T-helper 2 cell treated with Interferon-gamma antibody and Interleukin-4, amounts not matched to agents 5 μg/mL and 100 μg/mL, for 36 hours (primary cell): ENCODE measurements around the gene RDM1.

ENCODE experiments used
- DNase-seq: peaks from one replicate; pipeline ENCODE4 v3.0.0; 2021; ENCODE audit warnings: low spot score
- H3K27ac Mint-ChIP-seq: one replicate; pipeline ENCODE4 v1.8.0; 2021; ENCODE audit warnings: mild to moderate bottlenecking, mixed read lengths
- H3K27me3 Mint-ChIP-seq: one replicate; pipeline ENCODE4 v1.8.0; 2021; ENCODE audit warnings: low read depth, mixed read lengths
- H3K36me3 Mint-ChIP-seq: one replicate; pipeline ENCODE4 v1.8.0; 2021; ENCODE audit warnings: low read depth, mixed read lengths
- H3K4me1 Mint-ChIP-seq: one replicate; pipeline ENCODE4 v1.8.0; 2021; ENCODE audit warnings: low read depth, mixed read lengths
- H3K4me3 Mint-ChIP-seq: one replicate; pipeline ENCODE4 v1.8.0; 2022; ENCODE audit warnings: mild to moderate bottlenecking, moderate library complexity, mixed read lengths
- H3K9me3 Mint-ChIP-seq: one replicate; pipeline ENCODE4 v1.8.0; 2021; ENCODE audit warnings: mixed read lengths

RDM1 gene

DNA sequence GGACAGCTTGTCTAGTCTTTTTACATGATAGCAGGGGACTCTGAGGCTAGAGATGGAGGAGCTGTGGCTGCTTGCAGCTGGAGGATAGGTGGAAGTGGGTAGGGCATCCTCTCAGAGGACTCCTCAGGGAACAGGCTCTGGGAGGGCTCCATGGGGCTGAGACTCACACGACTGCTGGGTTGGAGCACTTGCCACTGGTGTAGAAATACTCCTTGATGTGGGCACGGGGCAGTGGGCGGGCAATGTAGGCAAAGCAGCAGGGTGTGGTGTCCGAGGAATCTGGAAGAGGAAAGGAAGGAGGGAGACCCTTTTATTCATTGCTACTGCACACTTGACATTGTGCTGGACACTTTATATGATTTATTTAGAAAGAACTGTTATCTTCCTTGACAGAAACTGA lies 52.2 kb downstream of the RDM1 start:
- DNase-seq, result no peak
- Mint-ChIP-seq H3K9me3 (no peaks in the 10 kb centered on the region), H3K4me3 (peak overlapping the region; percentile 59), H3K36me3 (peaks cover 15% of the 10 kb centered on the region), H3K27me3 (no peaks in the 10 kb centered on the region), H3K27ac (peak overlapping the region; percentile 60), H3K4me1 (peaks cover 52% of the 10 kb centered on the region)

DNA sequence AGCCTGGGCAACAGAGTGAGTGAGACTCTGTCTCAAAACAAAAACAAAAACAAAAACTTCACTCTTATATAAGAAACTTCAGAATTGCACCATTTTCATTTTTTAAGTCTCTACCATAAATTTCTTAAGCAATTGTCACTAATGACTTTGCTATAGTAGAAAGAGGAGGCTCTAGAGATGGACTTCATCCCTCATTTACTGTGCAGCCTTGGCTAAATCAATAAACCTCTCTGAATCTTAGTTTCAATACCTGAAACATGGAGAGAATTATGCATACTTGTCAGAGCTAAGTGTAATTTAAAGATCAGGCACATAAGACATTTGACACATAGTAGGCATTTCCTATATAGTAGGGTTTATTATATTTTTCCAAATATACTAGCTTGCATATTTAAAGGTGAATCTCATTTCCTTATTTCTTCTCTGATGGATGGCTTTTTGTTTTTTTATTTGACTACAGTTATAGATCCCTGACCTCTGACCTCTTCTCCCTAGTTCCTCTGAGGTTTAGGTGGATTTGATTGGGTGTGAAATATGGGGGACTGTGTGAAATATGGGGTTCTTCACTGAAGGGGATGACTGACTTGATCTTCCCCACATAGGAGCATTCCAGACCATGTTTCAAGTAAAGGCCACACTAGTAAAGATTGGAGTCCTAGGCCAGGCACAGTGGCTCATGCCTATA lies 53.1 kb downstream of the RDM1 start:
- Mint-ChIP-seq H3K9me3 (no peaks in the 10 kb centered on the region), H3K27ac (peak overlapping the region; percentile 7), H3K36me3 (peaks cover 17% of the 10 kb centered on the region), H3K27me3 (no peaks in the 10 kb centered on the region), H3K4me3 (peak overlapping the region; percentile 56), H3K4me1 (peaks cover 54% of the 10 kb centered on the region)
- DNase-seq, result no peak

DNA sequence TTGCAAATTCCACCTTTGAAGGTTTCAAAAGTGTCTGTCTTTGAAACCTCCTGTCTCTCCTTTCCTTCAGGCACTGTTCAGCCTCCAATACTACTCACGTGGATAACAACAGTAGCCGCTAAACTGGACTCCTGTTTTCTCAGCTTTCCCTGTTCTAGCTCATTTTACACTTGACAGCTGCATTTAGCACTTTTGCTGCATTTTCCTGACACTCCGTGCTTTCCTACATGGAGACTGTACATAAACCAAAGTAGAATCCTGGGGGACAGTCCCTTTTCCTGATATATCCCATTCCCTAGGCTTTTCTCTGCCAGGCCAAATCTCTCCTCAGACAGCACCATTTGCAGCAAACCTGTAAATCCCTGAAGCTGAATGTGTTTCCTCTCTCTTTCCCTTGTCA lies 54.0 kb downstream of the RDM1 start:
- DNase-seq, result no peak
- H3K4me1 Mint-ChIP-seq, result peaks cover 58% of the 10 kb centered on the region
- H3K27me3 Mint-ChIP-seq, result no peaks in the 10 kb centered on the region
- no peaks in the 10 kb centered on the region for H3K9me3 Mint-ChIP-seq
- peaks cover 22% of the 10 kb centered on the region for H3K36me3 Mint-ChIP-seq
- peak overlapping the region; percentile 3 for H3K4me3 Mint-ChIP-seq
- peak overlapping the region; percentile 73 for H3K27ac Mint-ChIP-seq

DNA sequence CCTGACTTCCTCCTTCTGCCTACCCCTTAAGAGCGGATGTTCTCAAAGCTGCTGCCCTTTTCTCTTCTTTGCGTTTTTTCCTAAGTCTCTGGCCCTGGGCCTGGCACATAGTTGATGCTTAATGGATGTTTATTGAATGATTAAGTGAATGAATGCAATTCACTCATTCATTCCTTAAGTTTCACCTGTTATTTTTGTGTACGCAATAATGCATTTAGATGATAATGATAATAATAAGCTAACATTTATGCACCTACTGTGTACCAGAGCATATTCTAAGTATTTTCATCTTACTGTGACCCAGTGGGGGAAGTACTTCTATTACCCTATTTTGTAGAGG lies 54.8 kb downstream of the RDM1 start:
- H3K27me3 Mint-ChIP-seq, result no peaks in the 10 kb centered on the region
- peak overlapping the region; percentile 49 for H3K4me3 Mint-ChIP-seq
- peak overlapping the region; percentile 78 for H3K27ac Mint-ChIP-seq
- peaks cover 56% of the 10 kb centered on the region for H3K4me1 Mint-ChIP-seq
- no peaks in the 10 kb centered on the region for H3K9me3 Mint-ChIP-seq
- peaks cover 23% of the 10 kb centered on the region for H3K36me3 Mint-ChIP-seq
- no peak for DNase-seq

DNA sequence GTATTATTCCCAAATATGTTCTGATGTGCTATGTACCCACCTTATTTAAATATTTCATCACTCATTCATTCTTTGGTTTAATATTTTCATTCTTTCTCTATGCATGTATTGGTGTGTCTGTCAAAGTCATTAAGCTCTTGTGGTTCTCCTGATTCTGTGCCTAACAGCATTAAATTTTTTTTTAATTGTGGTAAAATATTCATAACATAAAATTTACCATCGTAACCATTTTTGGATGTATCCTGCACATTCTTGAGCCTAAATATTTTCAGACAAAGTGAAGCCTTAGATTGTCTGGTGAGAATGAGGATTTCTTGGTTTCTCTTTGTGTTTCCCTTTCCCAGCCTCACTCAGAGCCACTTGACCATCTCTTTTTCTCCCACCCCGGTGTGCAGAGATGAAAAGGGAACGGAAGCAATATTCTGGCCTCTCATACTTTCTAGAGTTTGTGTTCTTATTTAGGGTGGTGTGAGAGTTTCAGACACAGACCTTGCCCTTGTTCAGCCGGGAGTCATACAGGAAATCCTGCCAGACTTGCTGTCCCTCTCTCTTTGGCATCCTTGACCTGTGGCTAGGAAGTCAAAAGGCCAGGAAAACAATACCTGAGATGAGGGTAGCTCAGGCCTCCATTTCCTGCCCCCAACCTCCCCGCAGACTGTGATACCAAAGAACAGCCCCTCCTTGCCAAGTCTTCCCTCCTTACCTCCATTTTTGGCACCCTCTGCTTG lies 55.3 kb downstream of the RDM1 start:
- peak overlapping the region; percentile 49 for H3K4me3 Mint-ChIP-seq
- no peak for DNase-seq
- H3K9me3 Mint-ChIP-seq, result no peaks in the 10 kb centered on the region
- H3K27ac Mint-ChIP-seq, result peak overlapping the region; percentile 78
- peaks cover 23% of the 10 kb centered on the region for H3K36me3 Mint-ChIP-seq
- H3K27me3 Mint-ChIP-seq, result no peaks in the 10 kb centered on the region
- H3K4me1 Mint-ChIP-seq, result peaks cover 51% of the 10 kb centered on the region

DNA sequence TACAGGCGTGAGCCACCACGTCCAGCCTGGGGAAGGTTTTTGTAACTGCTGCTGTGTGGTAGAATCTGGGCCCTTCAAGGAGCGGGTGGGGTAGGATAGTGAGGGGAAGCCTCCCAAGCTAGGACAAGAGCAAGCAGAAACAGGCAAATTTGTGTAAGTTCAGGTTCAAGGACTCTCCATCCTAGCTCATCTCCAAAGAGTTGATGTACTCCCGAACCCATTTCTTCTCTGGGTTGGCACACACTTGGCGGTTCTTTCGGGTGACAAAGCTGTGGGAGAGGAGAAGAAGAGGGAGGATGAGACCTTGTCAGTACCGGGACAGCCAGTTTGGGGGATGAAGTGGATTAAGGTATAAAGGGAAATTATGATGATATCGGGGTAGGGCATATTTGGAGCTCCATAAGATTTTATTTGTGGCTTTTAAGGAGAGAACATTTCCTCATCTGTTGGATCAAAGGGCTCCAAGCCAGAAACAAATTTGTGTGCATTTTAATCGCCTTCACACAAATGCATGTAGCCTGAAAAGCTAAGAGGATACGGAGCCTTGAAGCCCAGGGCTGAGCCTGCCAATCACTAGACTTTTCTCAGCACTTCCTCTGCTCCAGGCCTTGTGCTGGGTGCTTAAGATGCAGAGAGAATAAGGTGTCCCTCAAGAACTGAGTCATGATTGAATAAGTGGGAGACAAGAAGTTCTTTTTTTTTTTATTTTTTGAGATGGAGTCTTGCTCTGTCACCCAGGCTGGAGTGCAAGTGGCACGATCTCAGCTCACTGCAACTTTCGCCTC lies 58.2 kb downstream of the RDM1 start:
- H3K9me3 Mint-ChIP-seq, result no peaks in the 10 kb centered on the region
- no peak overlapping the region for H3K4me3 Mint-ChIP-seq
- H3K36me3 Mint-ChIP-seq, result peaks cover 19% of the 10 kb centered on the region
- no peak for DNase-seq
- peak overlapping the region; percentile 55 for H3K27ac Mint-ChIP-seq
- peaks cover 31% of the 10 kb centered on the region for H3K4me1 Mint-ChIP-seq
- no peaks in the 10 kb centered on the region for H3K27me3 Mint-ChIP-seq

DNA sequence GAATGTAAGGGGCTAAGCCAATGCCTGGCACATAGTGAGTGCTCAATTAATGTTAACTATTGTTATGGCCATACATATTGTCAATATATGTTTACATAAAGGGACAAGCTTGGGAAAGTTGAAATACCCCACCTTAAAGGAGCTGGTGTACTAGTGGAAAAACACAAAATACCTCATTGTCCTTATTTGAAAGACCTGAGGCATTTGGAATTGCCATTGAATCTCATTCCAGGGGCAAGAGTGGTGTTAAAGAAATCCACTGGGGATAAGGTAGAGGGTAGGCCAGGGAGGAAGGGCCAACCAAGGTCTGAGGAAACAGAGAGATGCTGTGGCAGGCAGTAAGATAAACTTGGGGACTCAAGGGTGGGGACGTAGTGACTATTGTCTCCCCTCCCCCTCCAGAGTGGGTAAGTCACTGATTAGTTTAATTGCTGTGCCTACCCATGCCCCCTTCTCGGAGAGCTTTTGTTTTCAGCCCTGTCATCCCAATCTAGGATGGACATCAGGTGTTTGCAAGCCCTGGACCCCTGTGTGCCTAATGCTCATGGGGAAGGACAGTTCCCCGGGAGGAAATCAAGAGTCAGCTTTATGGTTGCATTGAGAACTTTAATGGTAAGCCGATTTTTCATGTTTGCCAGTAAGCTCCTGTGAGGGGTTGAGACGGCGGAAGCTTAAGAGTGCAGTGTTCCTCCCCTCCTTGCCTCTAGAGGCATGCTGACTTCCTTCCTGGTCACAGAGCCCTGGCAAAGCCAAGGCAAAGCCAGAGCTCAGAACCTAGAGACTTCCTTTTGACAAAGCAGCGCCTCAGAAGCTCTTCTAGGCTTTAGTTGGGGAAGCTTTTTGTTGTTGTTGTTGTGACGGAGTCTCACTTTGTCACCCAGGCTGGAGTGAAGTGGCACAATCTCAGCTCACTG lies 59.4 kb downstream of the RDM1 start:
- Mint-ChIP-seq H3K4me1 (peaks cover 24% of the 10 kb centered on the region), H3K9me3 (no peaks in the 10 kb centered on the region), H3K4me3 (no peak overlapping the region), H3K36me3 (peaks cover 15% of the 10 kb centered on the region), H3K27me3 (no peaks in the 10 kb centered on the region), H3K27ac (no peak overlapping the region)
- DNase-seq, result no peak

DNA sequence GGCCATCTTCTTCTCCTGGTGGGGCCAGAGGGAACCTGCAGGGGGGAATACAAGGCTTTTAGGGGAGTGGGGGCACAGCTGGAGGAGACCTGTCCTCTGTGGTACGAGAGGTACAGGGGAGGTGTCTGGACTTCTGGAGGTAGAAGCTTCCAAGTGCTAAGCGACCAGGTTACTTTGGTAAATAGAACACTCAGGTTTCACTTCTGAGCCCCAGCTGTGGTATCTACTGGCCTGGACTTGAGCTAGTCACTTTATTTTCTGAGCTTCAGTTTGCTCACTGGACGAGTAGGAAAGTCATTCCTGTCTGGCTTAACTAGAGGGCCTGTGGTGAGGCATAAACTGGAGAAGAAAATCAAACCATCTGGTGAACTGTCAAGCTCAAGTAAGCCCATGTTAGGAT lies 61.8 kb downstream of the RDM1 start, which contains the start of gene HEATR9:
HEATR9 (minus strand) TSS at position 155 of the 400 bp plus-strand sequence; CDS start at position 6, 149 bp downstream.
- no peak for DNase-seq
- no peaks in the 10 kb centered on the region for H3K9me3 Mint-ChIP-seq
- H3K27ac Mint-ChIP-seq, result peak within 1 kb of the TSS; percentile 6
- no peaks in the 10 kb centered on the region for H3K27me3 Mint-ChIP-seq
- H3K36me3 Mint-ChIP-seq, result peaks cover 8% of the 10 kb centered on the region
- H3K4me1 Mint-ChIP-seq, result peaks cover 24% of the 10 kb centered on the region
- H3K4me3 Mint-ChIP-seq, result no peak within 1 kb of the TSS
